ENCODE data around the gene PRR14.

PRR14 gene

GRCh38 chr16:30660424-30661261, 9.9 kb downstream of the PRR14 start:
- DNase-seq = no peak

- no peak for DNase-seq
Measured at GRCh38 chr16:30662449-30662848, 11.7 kb downstream of the PRR14 start.

- no peak for DNase-seq
Measured at GRCh38 chr16:30663038-30663437, 12.3 kb downstream of the PRR14 start.

- no peak for DNase-seq
Measured at GRCh38 chr16:30663820-30664219, 13.1 kb downstream of the PRR14 start.

GRCh38 chr16:30664616-30665109, 13.9 kb downstream of the PRR14 start:
- DNase-seq = no peak

GRCh38 chr16:30665155-30665829, 14.5 kb downstream of the PRR14 start:
- no peak for DNase-seq

GRCh38 chr16:30665830-30666190, 15.1 kb downstream of the PRR14 start:
- no peak for DNase-seq

- DNase-seq = no peak
Measured at GRCh38 chr16:30666681-30667080, 15.9 kb downstream of the PRR14 start.

GRCh38 chr16:30667361-30667905, 16.7 kb downstream of the PRR14 start:
- no peak for DNase-seq

GRCh38 chr16:30668393-30668792, 17.6 kb downstream of the PRR14 start:
- no peak for DNase-seq

GRCh38 chr16:30669026-30669902, 18.5 kb downstream of the PRR14 start:
- DNase-seq = no peak

GRCh38 chr16:30669903-30670824, 19.4 kb downstream of the PRR14 start:
- no peak for DNase-seq

- DNase-seq = no peak
Measured at GRCh38 chr16:30675143-30675542, 24.4 kb downstream of the PRR14 start.

- DNase-seq = no peak
Measured at GRCh38 chr16:30677931-30678585, 27.3 kb downstream of the PRR14 start.

GRCh38 chr16:30678586-30678970, 27.8 kb downstream of the PRR14 start:
- no peak for DNase-seq

GRCh38 chr16:30680326-30680725, 29.6 kb downstream of the PRR14 start:
- no peak for DNase-seq

GRCh38 chr16:30688701-30689100, 37.9 kb downstream of the PRR14 start:
- DNase-seq = no peak

GRCh38 chr16:30691907-30692306, 41.1 kb downstream of the PRR14 start:
- no peak for DNase-seq

GRCh38 chr16:30692396-30693064, 41.8 kb downstream of the PRR14 start:
- DNase-seq = no peak

- DNase-seq = no peak
Measured at GRCh38 chr16:30694926-30695693, 44.4 kb downstream of the PRR14 start.
